ENCODE measurements around the gene AKAP6.
A peak's percentile ranks its signal among the peaks of the same experiment; 100 is the strongest.
"Not testable (repeated sequence)": the region's sequence is repeated elsewhere in the genome, so short reads cannot be mapped to it uniquely, and the experiment has no call there.

AKAP6 gene

DNA sequence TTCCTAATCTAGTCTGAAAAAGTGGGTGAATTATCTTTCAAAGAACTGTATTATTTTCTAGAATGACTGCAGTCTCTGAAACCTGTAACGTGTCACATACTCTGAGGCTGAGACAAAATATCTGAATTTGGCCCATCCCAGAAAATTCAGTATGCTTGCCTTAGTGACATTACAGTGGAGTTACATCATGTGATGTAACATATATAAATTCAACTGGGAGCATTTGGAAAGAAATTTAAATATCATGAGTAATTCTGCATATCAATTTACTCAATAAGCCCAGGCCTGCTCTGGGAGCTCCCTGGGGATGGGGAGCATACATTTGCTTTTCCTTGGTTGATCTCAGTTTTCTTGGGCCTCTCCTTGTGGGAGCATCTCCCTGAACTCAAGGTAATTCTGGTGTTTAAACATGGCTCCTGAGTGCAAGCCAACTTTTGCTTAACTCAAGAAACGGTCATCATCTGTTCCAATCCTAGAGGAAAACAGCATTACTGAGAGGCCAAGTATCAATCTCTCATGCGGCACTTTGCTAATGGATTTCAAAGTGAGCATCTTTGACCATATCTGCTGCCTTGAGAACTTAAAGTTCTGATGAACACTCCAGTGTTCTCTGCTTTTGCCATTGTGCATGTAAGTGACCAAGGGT is 54.4 kb downstream of the AKAP6 start:
- ChIA-PET POLR2A (ENCODE audit: low non-redundant PET) (no interaction called here), CTCF (interaction anchor here (0.7 to 1.6 kb wide), 6 partner anchors 12 to 184 kb away, joined by 3 to 8 read pairs (median 4); no protein-coding TSS in a partner anchor)
- no peak for DNase-seq (ENCODE audit: low spot score)
- no peak overlapping the region for H3K27ac ChIP-seq
- TF ChIP-seq CTCF (conservative IDR thresholded peaks at IDR 0.05; ENCODE audit: low read depth), result no peak

DNA sequence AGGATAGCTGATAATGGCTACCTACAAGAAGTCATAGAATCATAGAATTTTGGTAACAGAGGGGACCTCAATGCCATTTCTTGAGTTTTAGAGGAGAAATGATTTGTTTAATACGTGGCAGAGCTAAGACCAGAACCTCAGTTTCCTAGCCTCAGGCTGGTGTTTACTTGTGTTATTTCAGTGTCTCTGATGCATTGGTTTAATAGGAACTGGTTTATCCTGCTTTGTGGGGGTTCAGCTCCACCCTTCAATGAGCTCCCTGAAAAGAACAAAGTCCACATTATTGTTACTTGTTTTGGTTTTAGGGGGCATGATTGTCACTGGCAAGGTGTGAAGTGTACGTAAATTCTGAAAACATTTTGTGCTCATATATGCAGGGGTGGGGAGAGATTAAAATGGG is 55.4 kb downstream of the AKAP6 start:
- H3K27ac ChIP-seq, result no peak overlapping the region
- DNase-seq (ENCODE audit: low spot score), result no peak
- TF ChIP-seq CTCF (conservative IDR thresholded peaks at IDR 0.05; ENCODE audit: low read depth), result no peak
- POLR2A ChIA-PET (ENCODE audit: low non-redundant PET), result no interaction called here
- CTCF ChIA-PET, result no interaction called here

GRCh38 chr14:32387295-32387694 is 58.2 kb downstream of the AKAP6 start:
- CTCF ChIA-PET; H3K27ac ChIP-seq; DNase-seq (ENCODE audit: low spot score); POLR2A ChIA-PET (ENCODE audit: low non-redundant PET): not testable (repeated sequence)

GRCh38 chr14:32393119-32393518 is 64.0 kb downstream of the AKAP6 start:
- POLR2A ChIA-PET (ENCODE audit: low non-redundant PET), result no interaction called here
- no peak for DNase-seq (ENCODE audit: low spot score)
- H3K27ac ChIP-seq, result no peak overlapping the region
- TF ChIP-seq CTCF (conservative IDR thresholded peaks at IDR 0.05; ENCODE audit: low read depth), result no peak
- CTCF ChIA-PET, result no interaction called here

DNA sequence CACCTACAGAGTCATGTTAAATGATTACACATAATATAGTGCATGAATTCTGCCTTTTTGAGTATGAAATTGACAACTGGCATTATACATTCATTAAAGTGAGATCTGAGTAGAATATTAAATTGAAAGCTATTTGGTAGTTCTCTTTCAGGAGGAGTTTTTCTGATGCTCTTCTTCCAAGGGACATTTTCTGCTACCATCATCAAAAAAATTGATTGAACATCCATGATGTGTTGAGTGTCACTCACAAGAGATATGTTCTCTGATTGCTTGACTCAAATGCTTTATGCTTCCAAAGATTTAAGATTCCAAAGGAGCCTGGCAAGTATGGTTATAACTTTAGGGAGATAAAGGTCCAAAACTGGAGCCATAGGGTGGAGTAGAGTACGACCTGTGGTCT is 64.9 kb downstream of the AKAP6 start:
- no peak overlapping the region for H3K27ac ChIP-seq
- DNase-seq (ENCODE audit: low spot score), result no peak
- TF ChIP-seq CTCF (conservative IDR thresholded peaks at IDR 0.05; ENCODE audit: low read depth), result no peak
- CTCF ChIA-PET, result interaction anchor here (0.6 kb wide), 1 partner anchor 12 kb away, joined by 3 read pairs; no protein-coding TSS in a partner anchor
- POLR2A ChIA-PET (ENCODE audit: low non-redundant PET), result no interaction called here

- TF ChIP-seq CTCF (conservative IDR thresholded peaks at IDR 0.05; ENCODE audit: low read depth), result no peak
- peak overlapping the region; percentile 73 for H3K27ac ChIP-seq
- POLR2A ChIA-PET (ENCODE audit: low non-redundant PET), result no interaction called here
- CTCF ChIA-PET, result interaction anchor here (1.1 kb wide), 1 partner anchor 14 kb away, joined by 5 read pairs; no protein-coding TSS in a partner anchor
- no peak for DNase-seq (ENCODE audit: low spot score)
Measured at GRCh38 chr14:32396885-32397284, 67.8 kb downstream of the AKAP6 start.

- CTCF ChIA-PET, result interaction anchor here (0.5 to 1.1 kb wide), 3 partner anchors 15 to 1070 kb away, joined by 3 to 5 read pairs (median 3); no protein-coding TSS in a partner anchor
- peak; percentile 82 for DNase-seq (ENCODE audit: low spot score)
- H3K27ac ChIP-seq, result peak overlapping the region; percentile 87; the same call in 1 of the 2 replicates
- TF ChIP-seq CTCF (conservative IDR thresholded peaks at IDR 0.05; ENCODE audit: low read depth), result no peak
- POLR2A ChIA-PET (ENCODE audit: low non-redundant PET), result no interaction called here
Measured at GRCh38 chr14:32397861-32398640, 69.0 kb downstream of the AKAP6 start.
